K562 (cell line): Measurements from ENCODE around the gene ATP6V0A1. TPM values are rescaled to one million over a fixed set of nuclear protein-coding genes. Genes with fewer than 3 reads are reported as not detected.

Source experiments
- ATAC-seq: fragments of 200-7000 bp; cut with Tn5 transposase; 3 replicates; pipeline ENCODE4 v1.9.1; 2020; ENCODE audit warnings: moderate library complexity
- BruUV-seq: library from RNA; stranded (reverse); fragments of 400-500 nt; replicated peaks from 2 replicates; lab custom pipeline; 2021; lab: Mats Ljungman, UMichigan
- CTCF ChIA-PET: fragments of 300-600 bp; formaldehyde crosslinking; extraction: SDS; loops from one replicate; lab custom pipeline; 2021; ENCODE audit warnings: low intra/inter-chr PET ratio; lab: Yijun Ruan, JAX
- POLR2A ChIA-PET: fragments of 300-600, 350-650 bp; sonication (Branson Sonifier 250); formaldehyde crosslinking; extraction: SDS; loops from one replicate; lab custom pipeline; 2021; ENCODE audit warnings: antibody characterized with exemption, inconsistent platforms; lab: Yijun Ruan, JAX
- DNase-seq, 4 experiments: peaks; one replicate each; pipeline versions ENCODE4 v3.0.0 to v3.0.0-alpha.2; 2011 to 2018; ENCODE audit warnings: low spot score in 3 of 4, mixed read lengths in 3 of 4; ENCODE audit errors: extremely low read depth in 1 of 4
- FAIRE-seq: peaks from 2 replicates; lab custom pipeline; 2011; peaks lifted over from hg19 to GRCh38; lab: Jason Lieb, UNC
- H2AFZ ChIP-seq: 2 replicates; pipeline ENCODE4 v1.6.0; 2011; ENCODE audit warnings: low read depth, low read length, control low read depth, inconsistent platforms
- H3K27ac ChIP-seq: fragments of 200-600 bp; 3 replicates; pipeline ENCODE4 v1.8.0; 2011; ENCODE audit warnings: low read depth, mild to moderate bottlenecking, control low read depth, inconsistent platforms, low read length, moderate library complexity, mixed read lengths; ENCODE audit errors: extremely low read depth
- H3K27me3 ChIP-seq, 2 experiments: fragments of 300-600 bp in 1 of 2; 2 replicates in 1 of 2; 3 replicates in 1 of 2; pipeline versions ENCODE4 v1.6.0 to v1.8.0; 2011; ENCODE audit warnings: inconsistent platforms in 2 of 2, low read length in 2 of 2, mild to moderate bottlenecking in 1 of 2, mixed read lengths in 1 of 2, moderate library complexity in 1 of 2; ENCODE audit not compliant: control insufficient read depth in 2 of 2, insufficient read depth in 2 of 2
- H3K36me3 ChIP-seq: fragments of 300-600 bp; 3 replicates; pipeline ENCODE4 v1.8.0; 2011; ENCODE audit warnings: mild to moderate bottlenecking, low read length, inconsistent platforms; ENCODE audit not compliant: control insufficient read depth, insufficient read depth
- H3K4me1 ChIP-seq, 2 experiments: fragments of 200-600 bp in 1 of 2; replicated peaks in 1 of 2; 2 replicates in 1 of 2; 3 replicates in 1 of 2; pipeline versions ENCODE4 v1.5.1 to v1.8.0; 2011; ENCODE audit warnings: inconsistent platforms in 2 of 2, low read length in 2 of 2, mild to moderate bottlenecking in 1 of 2, mixed read lengths in 1 of 2, moderate library complexity in 1 of 2; ENCODE audit not compliant: control insufficient read depth in 2 of 2, insufficient read depth in 2 of 2
- H3K4me2 ChIP-seq: 2 replicates; pipeline ENCODE4 v1.6.1; 2011; ENCODE audit warnings: low read length, control low read depth, inconsistent platforms, mixed read lengths; ENCODE audit not compliant: insufficient read depth
- H3K4me3 ChIP-seq: fragments of 200-600 bp; sonication (generic), shearing (Covaris generic); 2 replicates; pipeline ENCODE4 v1.5.1; 2016; ENCODE audit warnings: control low read depth, inconsistent platforms
- H3K79me2 ChIP-seq: fragments of 200-600 bp; 3 replicates; pipeline ENCODE4 v1.8.0; 2011; ENCODE audit warnings: low read length, inconsistent platforms; ENCODE audit not compliant: control insufficient read depth, insufficient read depth
- H3K9ac ChIP-seq, 2 experiments: 2 replicates each; pipeline versions ENCODE4 v1.6.0 to v1.6.1; 2011; ENCODE audit warnings: low read depth in 2 of 2, low read length in 2 of 2, control low read depth in 1 of 2, inconsistent platforms in 1 of 2, mild to moderate bottlenecking in 1 of 2, mixed read lengths in 1 of 2; ENCODE audit not compliant: insufficient read depth in 1 of 2
- H3K9me1 ChIP-seq: one replicate; pipeline ENCODE4 v1.6.0; 2011; ENCODE audit warnings: inconsistent platforms, mild to moderate bottlenecking, low read length, moderate library complexity; ENCODE audit not compliant: control insufficient read depth, insufficient read depth
- H3K9me3 ChIP-seq: replicated peaks from 2 replicates; pipeline ENCODE4 v1.5.1; 2011; ENCODE audit warnings: low read depth, low read length, inconsistent platforms; ENCODE audit not compliant: control insufficient read depth, insufficient read depth
- H4K20me1 ChIP-seq: replicated peaks from 2 replicates; pipeline ENCODE4 v1.6.1; 2011; ENCODE audit warnings: low read length, inconsistent platforms, mixed read lengths; ENCODE audit not compliant: control insufficient read depth, insufficient read depth
- ARID1B ChIP-seq: fragments of 450-650 bp; IDR thresholded peaks from 2 replicates; pipeline ENCODE4 v1.6.1; 2016; ENCODE audit warnings: antibody characterized with exemption, mild to moderate bottlenecking, inconsistent platforms
- BMI1 ChIP-seq: fragments of 150-350 bp; IDR thresholded peaks from 2 replicates; pipeline ENCODE4 v1.6.1; 2014; ENCODE audit warnings: low read length
- CHCHD3 ChIP-seq: fragments of 250-450 bp; sonication (Bioruptor Pico); IDR thresholded peaks from 2 replicates; pipeline ENCODE4 v2.1.2; 2022; ENCODE audit warnings: mild to moderate bottlenecking
- ELF4 ChIP-seq: fragments of 450-650 bp; formaldehyde crosslinking; IDR thresholded peaks from 2 replicates; pipeline ENCODE4 v1.4.0; 2022; ENCODE audit warnings: missing genetic modification characterization
- JUND ChIP-seq, 2 experiments: IDR thresholded peaks; 2 replicates in 1 of 2; 3 replicates in 1 of 2; pipeline ENCODE4 v1.6.1; 2011; ENCODE audit warnings: borderline replicate concordance in 2 of 2, low read depth in 2 of 2, low read length in 2 of 2, improper control_type of control experiment in 1 of 2, missing biosample characterization in 1 of 2, missing genetic modification characterization in 1 of 2, missing genetic modification reagents in 1 of 2
- NCOA6 ChIP-seq: fragments of 450-650 bp; IDR thresholded peaks from 2 replicates; pipeline ENCODE4 v1.6.1; 2017; ENCODE audit warnings: mild to moderate bottlenecking
- NFRKB ChIP-seq: fragments of 450-650 bp; IDR thresholded peaks from 2 replicates; pipeline ENCODE4 v1.6.1; 2016; ENCODE audit warnings: low read depth
- NR3C1 ChIP-seq: sonication (generic); formaldehyde crosslinking; IDR thresholded peaks from 2 replicates; pipeline ENCODE4 v1.8.1; 2022; ENCODE audit warnings: missing genetic modification reagents
- PPARD ChIP-seq: fragments of 250-450 bp; sonication (Bioruptor Pico); IDR thresholded peaks from 2 replicates; pipeline ENCODE4 v1.8.0; 2022; ENCODE audit warnings: inconsistent platforms, mild to moderate bottlenecking, moderate library complexity
- SMAD1 ChIP-seq: fragments of 150-350 bp; IDR thresholded peaks from 2 replicates; pipeline ENCODE4 v1.6.1; 2014; ENCODE audit warnings: low read length, low read depth; ENCODE audit not compliant: partially characterized antibody
- SREBF2 ChIP-seq: sonication (generic); formaldehyde crosslinking; IDR thresholded peaks from 2 replicates; pipeline ENCODE4 v1.4.0; 2020; ENCODE audit warnings: mild to moderate bottlenecking, missing genetic modification reagents
- ZNF217 ChIP-seq: sonication (generic); formaldehyde crosslinking; IDR thresholded peaks from 2 replicates; pipeline ENCODE4 v1.8.0; 2022; ENCODE audit warnings: mild to moderate bottlenecking, missing genetic modification reagents
- ZNF224 ChIP-seq: sonication (generic); formaldehyde crosslinking; IDR thresholded peaks from 2 replicates; pipeline ENCODE4 v1.8.0; 2022; ENCODE audit warnings: mild to moderate bottlenecking, missing genetic modification reagents
- ZNF24 ChIP-seq: fragments of 450-650 bp; IDR thresholded peaks from 2 replicates; pipeline ENCODE4 v1.6.1; 2016
- WGBS: fragments of 100-300 bp; shearing (Covaris generic); methylation state at CpG from one replicate; pipeline ENCODE4 v1.1.6; 2016; ENCODE audit warnings: low coverage, mixed read lengths; ENCODE audit not compliant: insufficient coverage; ENCODE audit errors: missing lambda C conversion rate; 5-methylcytosine and 5-hydroxymethylcytosine counted together
- in situ Hi-C: fragments of 300-500 bp; cut with MboI; formaldehyde crosslinking; loops from 4 replicates; pipeline ENCODE4 v1.15.0; 2018; ENCODE audit warnings: inconsistent platforms, mixed read lengths
- intact Hi-C: fragments of 100-400 bp; cut with micrococcal nuclease; formaldehyde crosslinking; loops from 2 replicates; pipeline ENCODE4 v1.14.2; 2022
- polyA plus RNA-seq, 8 experiments: library from polyadenylated mRNA; depleted of rRNA in 4 of 8; stranded (reverse) in 5 of 8; unstranded in 3 of 8; fragments of >200 nt; fragmentation: Nextera tagmentation in 2 of 8; fragmentation: Illumina TruSeq in 1 of 8; extraction: Ambion mirVana in 2 of 8; extraction: Trizol in 1 of 8; gene quantifications; 2 replicates each; pipeline versions ENCODE4 v1.2.1 to v1.2.3, GENCODE V29; 2011 to 2014; ENCODE audit warnings: inconsistent platforms in 1 of 8, missing spikeins in 1 of 8
- total RNA-seq, 7 experiments: library from RNA; depleted of rRNA in 6 of 7; stranded (reverse); fragments of >200 nt in 6 of 7; fragmentation: Illumina TruSeq in 2 of 7; extraction: Trizol in 2 of 7; gene quantifications; 2 replicates each; pipeline versions ENCODE4 v1.2.1 to v1.2.3, GENCODE V29; 2011 to 2021; ENCODE audit warnings: low replicate concordance in 1 of 7
- TF ChIP-seq, protein P1 (sequence below): fragments of 450-650 bp; IDR thresholded peaks from 2 replicates; pipeline ENCODE4 v1.6.1; 2016; ENCODE audit warnings: low read depth, mild to moderate bottlenecking, moderate library complexity
- TF ChIP-seq, protein P2 (sequence below): fragments of 200-400 bp; formaldehyde crosslinking; IDR thresholded peaks from 2 replicates; pipeline ENCODE4 v1.6.1; 2017; ENCODE audit warnings: mild to moderate bottlenecking, low read depth, low read length, moderate library complexity
- TF ChIP-seq, protein P3 (sequence below): fragments of 450-650 bp; conservative IDR thresholded peaks from 2 replicates; pipeline ENCODE4 v1.6.1; 2016; ENCODE audit warnings: missing genetic modification characterization, low read depth, mild to moderate bottlenecking, control low read depth, missing compliant biosample characterization

Gene ATP6V0A1
- total and polyA plus RNA-seq, 9 of the 15 experiments (the other 6 are each of a cell fraction or from before 2014, with no cell fraction given): 11.8 to 158 (median 75.5) TPM

DNA sequence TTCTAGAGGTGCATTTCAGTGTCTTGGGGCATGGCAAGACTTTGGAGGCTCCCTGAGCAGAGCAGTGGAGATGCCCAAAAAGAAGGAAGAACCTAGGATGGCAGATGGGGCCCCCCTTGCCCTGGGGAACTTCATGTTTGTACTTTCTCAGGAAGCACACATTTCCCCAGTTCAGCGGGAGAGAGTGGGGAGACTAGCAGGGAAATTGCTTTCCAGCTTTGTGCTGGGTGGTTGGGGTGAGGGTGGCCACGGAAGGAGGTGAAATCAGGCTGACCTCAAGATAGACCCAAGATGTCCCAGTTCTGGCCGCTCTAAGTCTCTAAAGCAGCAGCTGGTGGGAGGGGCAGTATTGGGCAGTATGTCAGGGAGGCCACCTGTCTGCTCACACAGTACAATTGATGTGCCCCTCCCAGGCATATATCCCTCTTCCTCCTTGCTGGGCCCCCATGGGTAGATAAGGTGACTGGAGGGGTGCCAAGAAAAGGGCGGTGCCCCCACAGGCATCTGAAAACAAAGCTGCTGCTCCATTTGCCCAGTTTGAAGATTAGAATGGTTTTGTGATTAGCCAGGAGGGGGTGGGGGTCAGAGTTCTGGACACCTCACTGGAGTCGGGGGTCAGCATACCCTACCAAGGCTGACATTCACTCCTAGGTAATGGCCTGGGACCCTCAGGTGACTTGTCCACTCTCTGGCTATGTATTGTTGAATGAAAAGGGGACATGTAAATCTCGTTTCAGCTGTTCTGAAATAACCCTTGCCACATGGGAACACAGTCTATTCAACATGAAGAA, 60.3 kb downstream of the ATP6V0A1 start:
- no peaks in the 10 kb centered on the region for H3K9me3 ChIP-seq
- ChIA-PET POLR2A (interaction anchor here (0.6 to 3.9 kb wide), 23 partner anchors 8 to 461 kb away, joined by 3 to 15 read pairs (median 4); partner anchors contain the start of genes CAVIN1, NAGLU, PSMC3IP and PTGES3L), CTCF (interaction anchor here (1.1 to 1.6 kb wide), 3 partner anchors 9 to 197 kb away, joined by 4 to 6 read pairs (median 5); no protein-coding TSS in a partner anchor)
- in situ Hi-C loops: no loop called here
- H3K4me1 ChIP-seq: peaks cover 51 to 69% of the 10 kb centered on the region in 2 experiments
- intact Hi-C loops: loop anchor here (5.0 kb wide), 4 partner anchors 47 to 197 kb away; no protein-coding TSS in a partner anchor
- H3K9ac ChIP-seq: peak overlapping the region; percentile 62 to 86; a peak in 3 of 4 replicates
- H3K9me1 ChIP-seq: peaks cover 7% of the 10 kb centered on the region
- FAIRE-seq (peak; percentile 84), ATAC-seq (peak; percentile 78), DNase-seq (peak; percentile 72 to 93 (median 84))
- peaks cover 83% of the 10 kb centered on the region for H3K36me3 ChIP-seq
- H3K79me2 ChIP-seq: peaks cover 11% of the 10 kb centered on the region; the same call in 1 of the 3 replicates
- BruUV-seq: no TSS peak
- 6% methylated on average over 6 of the region's 6 CpGs for WGBS
- H3K27me3 ChIP-seq: no peaks in the 10 kb centered on the region
- H3K4me2 ChIP-seq: peak overlapping the region; percentile 63
- peak overlapping the region; percentile 86 for H3K27ac ChIP-seq
- H3K4me3 ChIP-seq: no peak overlapping the region
- no peaks in the 10 kb centered on the region for H4K20me1 ChIP-seq
- no peak overlapping the region for H2AFZ ChIP-seq
- no peak for TF ChIP-seq ZNF24
- TF ChIP-seq NR3C1: no peak
- TF ChIP-seq, protein P1, sequence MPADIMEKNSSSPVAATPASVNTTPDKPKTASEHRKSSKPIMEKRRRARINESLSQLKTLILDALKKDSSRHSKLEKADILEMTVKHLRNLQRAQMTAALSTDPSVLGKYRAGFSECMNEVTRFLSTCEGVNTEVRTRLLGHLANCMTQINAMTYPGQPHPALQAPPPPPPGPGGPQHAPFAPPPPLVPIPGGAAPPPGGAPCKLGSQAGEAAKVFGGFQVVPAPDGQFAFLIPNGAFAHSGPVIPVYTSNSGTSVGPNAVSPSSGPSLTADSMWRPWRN: no peak
- TF ChIP-seq SREBF2 (CRISPR knock-in tag): no peak
- TF ChIP-seq SMAD1: peak; percentile 88
- TF ChIP-seq, protein P2, sequence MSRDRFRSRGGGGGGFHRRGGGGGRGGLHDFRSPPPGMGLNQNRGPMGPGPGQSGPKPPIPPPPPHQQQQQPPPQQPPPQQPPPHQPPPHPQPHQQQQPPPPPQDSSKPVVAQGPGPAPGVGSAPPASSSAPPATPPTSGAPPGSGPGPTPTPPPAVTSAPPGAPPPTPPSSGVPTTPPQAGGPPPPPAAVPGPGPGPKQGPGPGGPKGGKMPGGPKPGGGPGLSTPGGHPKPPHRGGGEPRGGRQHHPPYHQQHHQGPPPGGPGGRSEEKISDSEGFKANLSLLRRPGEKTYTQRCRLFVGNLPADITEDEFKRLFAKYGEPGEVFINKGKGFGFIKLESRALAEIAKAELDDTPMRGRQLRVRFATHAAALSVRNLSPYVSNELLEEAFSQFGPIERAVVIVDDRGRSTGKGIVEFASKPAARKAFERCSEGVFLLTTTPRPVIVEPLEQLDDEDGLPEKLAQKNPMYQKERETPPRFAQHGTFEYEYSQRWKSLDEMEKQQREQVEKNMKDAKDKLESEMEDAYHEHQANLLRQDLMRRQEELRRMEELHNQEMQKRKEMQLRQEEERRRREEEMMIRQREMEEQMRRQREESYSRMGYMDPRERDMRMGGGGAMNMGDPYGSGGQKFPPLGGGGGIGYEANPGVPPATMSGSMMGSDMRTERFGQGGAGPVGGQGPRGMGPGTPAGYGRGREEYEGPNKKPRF: no peak
- TF ChIP-seq BMI1: no peak
- no peak for TF ChIP-seq NCOA6
- no peak for TF ChIP-seq ZNF217
- no peak for TF ChIP-seq PPARD (CRISPR knock-in tag)
- no peak for TF ChIP-seq ELF4 (CRISPR knock-in tag)
- TF ChIP-seq ARID1B: peak; percentile 77
- TF ChIP-seq ZNF224 (CRISPR knock-in tag): no peak
- no peak for TF ChIP-seq JUND (IDR thresholded peaks at IDR 0.05; ENCODE audit: borderline replicate concordance, low read depth, low read length)
- no peak; the same call in 2 of the 3 replicates for TF ChIP-seq JUND (tag; IDR thresholded peaks at IDR 0.05; ENCODE audit: borderline replicate concordance, low read depth, low read length)
- TF ChIP-seq NFRKB: no peak
- no peak for TF ChIP-seq CHCHD3 (CRISPR knock-in tag)
- TF ChIP-seq, protein P3, sequence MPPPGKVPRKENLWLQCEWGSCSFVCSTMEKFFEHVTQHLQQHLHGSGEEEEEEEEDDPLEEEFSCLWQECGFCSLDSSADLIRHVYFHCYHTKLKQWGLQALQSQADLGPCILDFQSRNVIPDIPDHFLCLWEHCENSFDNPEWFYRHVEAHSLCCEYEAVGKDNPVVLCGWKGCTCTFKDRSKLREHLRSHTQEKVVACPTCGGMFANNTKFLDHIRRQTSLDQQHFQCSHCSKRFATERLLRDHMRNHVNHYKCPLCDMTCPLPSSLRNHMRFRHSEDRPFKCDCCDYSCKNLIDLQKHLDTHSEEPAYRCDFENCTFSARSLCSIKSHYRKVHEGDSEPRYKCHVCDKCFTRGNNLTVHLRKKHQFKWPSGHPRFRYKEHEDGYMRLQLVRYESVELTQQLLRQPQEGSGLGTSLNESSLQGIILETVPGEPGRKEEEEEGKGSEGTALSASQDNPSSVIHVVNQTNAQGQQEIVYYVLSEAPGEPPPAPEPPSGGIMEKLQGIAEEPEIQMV: no peak
